Suprapubic skin (tissue), 4 donors: ENCODE results near the gene F5.

Experiments used
- CTCF ChIP-seq, 2 donors: fragments of 200-600 bp in 1 of 2; fragments of 450-650 bp in 1 of 2; sonication (generic) in 1 of 2; IDR thresholded peaks; one replicate each; pipeline ENCODE4 v1.5.1; 2016 to 2019; ENCODE audit warnings: antibody characterized with exemption in 2 of 2, mild to moderate bottlenecking in 1 of 2, moderate library complexity in 1 of 2
- EP300 ChIP-seq: sonication (generic); formaldehyde crosslinking; IDR thresholded peaks from one replicate; pipeline ENCODE4 v1.6.1; 2017; ENCODE audit warnings: antibody characterized with exemption
- POLR2A ChIP-seq, 2 donors: fragments of 450-650 bp; IDR thresholded peaks; one replicate each; pipeline ENCODE4 v1.6.1; 2017; ENCODE audit warnings: antibody characterized with exemption in 2 of 2, mild to moderate bottlenecking in 2 of 2, moderate library complexity in 2 of 2
- POLR2AphosphoS5 ChIP-seq, 3 donors: sonication (generic); formaldehyde crosslinking; IDR thresholded peaks; one replicate each; pipeline ENCODE4 v1.6.1; 2017; ENCODE audit warnings: antibody characterized with exemption in 3 of 3

- TF ChIP-seq CTCF (IDR thresholded peaks at IDR 0.05) (no peak), POLR2AphosphoS5 (IDR thresholded peaks at IDR 0.05) (no peak), EP300 (no peak), POLR2A (IDR thresholded peaks at IDR 0.05) (no peak)
Measured at GRCh38 chr1:169484101-169484500, 102.2 kb downstream of the F5 start.
